ENCODE measurements around the gene PIR.

PIR gene

DNA sequence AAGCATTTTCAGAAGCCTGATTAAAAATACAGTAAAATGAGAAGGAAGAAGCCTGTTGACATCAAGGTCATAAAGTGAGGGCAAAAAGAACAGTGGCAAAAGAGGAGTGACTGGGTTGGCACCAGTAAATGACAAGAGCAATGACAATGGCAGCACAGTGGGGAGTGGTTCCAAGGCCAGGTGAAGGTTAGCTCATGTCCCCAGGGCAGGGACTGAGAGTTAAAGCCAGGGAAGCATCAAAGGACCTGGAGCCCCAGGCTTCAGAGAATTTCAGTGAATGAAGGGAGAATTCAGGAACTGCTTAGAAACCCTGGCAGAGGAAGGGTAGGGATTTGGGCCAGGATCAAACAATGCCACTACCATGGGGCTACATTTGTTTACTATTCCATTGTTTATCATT lies 149.0 kb downstream of the PIR start:
- TF ChIP-seq ZNF140 (tag by site-specific recombination; IDR thresholded peaks at IDR 0.05) = no peak
- TF ChIP-seq ZNF132 (tag by site-specific recombination; IDR thresholded peaks at IDR 0.05; ENCODE audit: borderline replicate concordance) = no peak
- no peak for TF ChIP-seq ZEB2 (tag by site-specific recombination; IDR thresholded peaks at IDR 0.05)
- no peak for TF ChIP-seq ZNF677 (tag by site-specific recombination; IDR thresholded peaks at IDR 0.05)
- TF ChIP-seq, protein P1, sequence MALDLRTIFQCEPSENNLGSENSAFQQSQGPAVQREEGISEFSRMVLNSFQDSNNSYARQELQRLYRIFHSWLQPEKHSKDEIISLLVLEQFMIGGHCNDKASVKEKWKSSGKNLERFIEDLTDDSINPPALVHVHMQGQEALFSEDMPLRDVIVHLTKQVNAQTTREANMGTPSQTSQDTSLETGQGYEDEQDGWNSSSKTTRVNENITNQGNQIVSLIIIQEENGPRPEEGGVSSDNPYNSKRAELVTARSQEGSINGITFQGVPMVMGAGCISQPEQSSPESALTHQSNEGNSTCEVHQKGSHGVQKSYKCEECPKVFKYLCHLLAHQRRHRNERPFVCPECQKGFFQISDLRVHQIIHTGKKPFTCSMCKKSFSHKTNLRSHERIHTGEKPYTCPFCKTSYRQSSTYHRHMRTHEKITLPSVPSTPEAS (tag by site-specific recombination; IDR thresholded peaks at IDR 0.05) = no peak
- TF ChIP-seq, protein P2, sequence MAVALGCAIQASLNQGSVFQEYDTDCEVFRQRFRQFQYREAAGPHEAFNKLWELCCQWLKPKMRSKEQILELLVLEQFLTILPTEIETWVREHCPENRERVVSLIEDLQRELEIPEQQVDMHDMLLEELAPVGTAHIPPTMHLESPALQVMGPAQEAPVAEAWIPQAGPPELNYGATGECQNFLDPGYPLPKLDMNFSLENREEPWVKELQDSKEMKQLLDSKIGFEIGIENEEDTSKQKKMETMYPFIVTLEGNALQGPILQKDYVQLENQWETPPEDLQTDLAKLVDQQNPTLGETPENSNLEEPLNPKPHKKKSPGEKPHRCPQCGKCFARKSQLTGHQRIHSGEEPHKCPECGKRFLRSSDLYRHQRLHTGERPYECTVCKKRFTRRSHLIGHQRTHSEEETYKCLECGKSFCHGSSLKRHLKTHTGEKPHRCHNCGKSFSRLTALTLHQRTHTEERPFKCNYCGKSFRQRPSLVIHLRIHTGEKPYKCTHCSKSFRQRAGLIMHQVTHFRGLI (tag by site-specific recombination; IDR thresholded peaks at IDR 0.05) = no peak
- no peak for TF ChIP-seq ZNF660 (tag by site-specific recombination; IDR thresholded peaks at IDR 0.05)
- TF ChIP-seq, protein P3, sequence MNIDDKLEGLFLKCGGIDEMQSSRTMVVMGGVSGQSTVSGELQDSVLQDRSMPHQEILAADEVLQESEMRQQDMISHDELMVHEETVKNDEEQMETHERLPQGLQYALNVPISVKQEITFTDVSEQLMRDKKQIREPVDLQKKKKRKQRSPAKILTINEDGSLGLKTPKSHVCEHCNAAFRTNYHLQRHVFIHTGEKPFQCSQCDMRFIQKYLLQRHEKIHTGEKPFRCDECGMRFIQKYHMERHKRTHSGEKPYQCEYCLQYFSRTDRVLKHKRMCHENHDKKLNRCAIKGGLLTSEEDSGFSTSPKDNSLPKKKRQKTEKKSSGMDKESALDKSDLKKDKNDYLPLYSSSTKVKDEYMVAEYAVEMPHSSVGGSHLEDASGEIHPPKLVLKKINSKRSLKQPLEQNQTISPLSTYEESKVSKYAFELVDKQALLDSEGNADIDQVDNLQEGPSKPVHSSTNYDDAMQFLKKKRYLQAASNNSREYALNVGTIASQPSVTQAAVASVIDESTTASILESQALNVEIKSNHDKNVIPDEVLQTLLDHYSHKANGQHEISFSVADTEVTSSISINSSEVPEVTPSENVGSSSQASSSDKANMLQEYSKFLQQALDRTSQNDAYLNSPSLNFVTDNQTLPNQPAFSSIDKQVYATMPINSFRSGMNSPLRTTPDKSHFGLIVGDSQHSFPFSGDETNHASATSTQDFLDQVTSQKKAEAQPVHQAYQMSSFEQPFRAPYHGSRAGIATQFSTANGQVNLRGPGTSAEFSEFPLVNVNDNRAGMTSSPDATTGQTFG (tag by site-specific recombination; IDR thresholded peaks at IDR 0.05; ENCODE audit: borderline replicate concordance) = no peak
- no peak for TF ChIP-seq MEIS1 (CRISPR knock-in tag; IDR thresholded peaks at IDR 0.05; ENCODE audit: borderline replicate concordance)
- TF ChIP-seq ZBTB21 (tag by site-specific recombination; IDR thresholded peaks at IDR 0.05) = no peak
- TF ChIP-seq KLF16 (tag by site-specific recombination; IDR thresholded peaks at IDR 0.05) = no peak
- TF ChIP-seq ZNF114 (tag by site-specific recombination; IDR thresholded peaks at IDR 0.05) = no peak
- Histone ChIP-seq H3K36me3 (ENCODE audit: control insufficient read depth in 2 of 2, insufficient read depth in 1 of 2, low read length in 2 of 2) (no peaks in the 10 kb centered on the region), H3K9me3 (ENCODE audit: control insufficient read depth, insufficient read depth, low read depth, low read length) (no peaks in the 10 kb centered on the region), H3K4me3 (ENCODE audit: low read depth, low read length) (no peak overlapping the region), H3K27ac (ENCODE audit: extremely low read depth, low read depth, low read length) (no peak overlapping the region), H3K4me1 (ENCODE audit: control insufficient read depth, insufficient read depth, low read length) (no peaks in the 10 kb centered on the region)
- ChIA-PET CTCF (interaction anchor here (1.3 to 2.9 kb wide), 3 partner anchors 16 to 125 kb away, joined by 4 to 10 read pairs (median 8); no protein-coding TSS in a partner anchor), POLR2A (no interaction called here)

DNA sequence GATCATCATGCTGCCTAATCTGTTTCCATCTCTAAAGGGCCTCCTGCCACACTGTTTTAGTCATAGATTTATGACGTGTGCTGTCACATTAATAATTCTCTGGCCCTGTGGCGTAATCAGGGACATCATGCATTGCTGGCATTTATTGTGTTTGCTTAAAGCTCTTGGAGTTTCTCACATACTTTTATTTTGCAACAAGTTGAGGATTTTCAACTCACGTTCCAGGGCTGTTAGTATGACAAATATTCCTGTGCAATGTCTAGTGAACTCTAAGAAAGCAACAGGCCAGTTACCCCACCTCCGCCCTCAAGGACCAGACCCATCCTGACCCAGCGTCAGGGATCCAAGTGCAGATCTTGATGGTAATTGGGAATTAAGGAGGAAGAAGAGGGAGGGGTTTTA lies 150.1 kb downstream of the PIR start:
- no peak overlapping the region for H3K4me3 ChIP-seq (ENCODE audit: low read depth, low read length)
- no peak overlapping the region for H3K27ac ChIP-seq (ENCODE audit: extremely low read depth, low read depth, low read length)
- H3K4me1 ChIP-seq (ENCODE audit: control insufficient read depth, insufficient read depth, low read length) = no peaks in the 10 kb centered on the region
- no peaks in the 10 kb centered on the region for H3K9me3 ChIP-seq (ENCODE audit: control insufficient read depth, insufficient read depth, low read depth, low read length)
- ChIA-PET POLR2A (no interaction called here), CTCF (interaction anchor here (0.7 to 2.9 kb wide), 5 partner anchors 15 to 129 kb away, joined by 3 to 10 read pairs (median 4); no protein-coding TSS in a partner anchor)
- no peak for TF ChIP-seq ZNF777 (tag by site-specific recombination; IDR thresholded peaks at IDR 0.05; ENCODE audit: borderline replicate concordance)
- TF ChIP-seq ZBTB20 (tag by site-specific recombination; IDR thresholded peaks at IDR 0.05) = peak; percentile 94
- peak; percentile 69 for TF ChIP-seq SCRT2 (tag by site-specific recombination; IDR thresholded peaks at IDR 0.05)
- no peaks in the 10 kb centered on the region for H3K36me3 ChIP-seq (ENCODE audit: control insufficient read depth in 2 of 2, insufficient read depth in 1 of 2, low read length in 2 of 2)

DNA sequence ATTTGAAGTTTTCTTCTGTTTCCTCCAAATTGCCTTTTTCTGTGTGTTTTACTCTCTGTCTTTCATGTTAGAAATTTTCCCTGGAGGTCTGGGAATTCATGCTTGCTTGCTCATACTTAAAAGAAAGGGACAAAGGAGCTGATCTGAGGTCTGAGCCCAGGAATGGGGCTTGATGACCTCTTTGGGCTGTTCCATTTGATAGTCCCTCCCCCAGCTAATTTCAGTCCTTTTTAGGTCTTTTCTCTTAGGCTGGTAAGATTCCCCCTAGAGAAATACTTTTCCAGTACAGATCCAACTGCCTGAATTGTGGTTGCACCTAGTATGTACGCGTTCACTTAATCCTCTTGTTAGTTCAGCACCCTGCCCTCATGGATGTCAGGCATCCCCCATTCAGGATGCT lies 152.3 kb downstream of the PIR start:
- ChIA-PET POLR2A (no interaction called here), CTCF (interaction anchor here (0.6 to 0.8 kb wide), 2 partner anchors 9 to 327 kb away, joined by 3 to 7 read pairs; no protein-coding TSS in a partner anchor)
- TF ChIP-seq ZNF658 (tag by site-specific recombination; IDR thresholded peaks at IDR 0.05) = no peak
- peak; percentile 50 for TF ChIP-seq ZNF341 (tag by site-specific recombination; IDR thresholded peaks at IDR 0.05; ENCODE audit: low read depth)
- TF ChIP-seq ZNF132 (tag by site-specific recombination; IDR thresholded peaks at IDR 0.05; ENCODE audit: borderline replicate concordance) = no peak
- no peak for TF ChIP-seq ZFP41 (tag by site-specific recombination; IDR thresholded peaks at IDR 0.05; ENCODE audit: borderline replicate concordance)
- TF ChIP-seq, protein P4, sequence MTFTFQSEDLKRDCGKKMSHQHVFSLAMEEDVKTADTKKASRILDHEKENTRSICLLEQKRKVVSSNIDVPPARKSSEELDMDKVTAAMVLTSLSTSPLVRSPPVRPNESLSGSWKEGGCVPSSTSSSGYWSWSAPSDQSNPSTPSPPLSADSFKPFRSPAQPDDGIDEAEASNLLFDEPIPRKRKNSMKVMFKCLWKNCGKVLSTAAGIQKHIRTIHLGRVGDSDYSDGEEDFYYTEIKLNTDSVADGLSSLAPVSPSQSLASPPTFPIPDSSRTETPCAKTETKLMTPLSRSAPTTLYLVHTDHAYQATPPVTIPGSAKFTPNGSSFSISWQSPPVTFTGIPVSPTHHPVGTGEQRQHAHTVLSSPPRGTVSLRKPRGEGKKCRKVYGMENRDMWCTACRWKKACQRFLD (tag by site-specific recombination; IDR thresholded peaks at IDR 0.05) = no peak
- TF ChIP-seq ZNF146 (tag by site-specific recombination; IDR thresholded peaks at IDR 0.05) = no peak
- H3K9me3 ChIP-seq (ENCODE audit: control insufficient read depth, insufficient read depth, low read depth, low read length) = no peaks in the 10 kb centered on the region
- H3K4me1 ChIP-seq (ENCODE audit: control insufficient read depth, insufficient read depth, low read length) = no peaks in the 10 kb centered on the region
- no peaks in the 10 kb centered on the region for H3K36me3 ChIP-seq (ENCODE audit: control insufficient read depth in 2 of 2, insufficient read depth in 1 of 2, low read length in 2 of 2)
- H3K4me3 ChIP-seq (ENCODE audit: low read depth, low read length) = no peak overlapping the region
- no peak overlapping the region for H3K27ac ChIP-seq (ENCODE audit: extremely low read depth, low read depth, low read length)

Measured in HEK293 (cell line).